Left lung (tissue), 10 donors: ENCODE results near the gene EGLN3. TPM values are rescaled to one million over a fixed set of nuclear protein-coding genes. Genes with fewer than 3 reads are reported as not detected.
"Not testable (repeated sequence)": the region's sequence is repeated elsewhere in the genome, so short reads cannot be mapped to it uniquely, and the experiment has no call there.

Source experiments
- ATAC-seq: fragments of 200-7000 bp; cut with Tn5 transposase; one replicate; pipeline ENCODE4 v1.9.1; 2020; ENCODE audit warnings: moderate library complexity
- DNase-seq, 4 donors: peaks; one replicate each; pipeline ENCODE4 v3.0.0-alpha.2; 2013 to 2020
- H3K27ac ChIP-seq, 2 donors: fragments of 200-600 bp; sonication (generic) in 1 of 2; one replicate each; pipeline versions ENCODE4 v1.5.0 to v1.8.0; 2020 to 2021
- H3K27me3 ChIP-seq, 2 donors: fragments of 200-600 bp; sonication (generic) in 1 of 2; one replicate each; pipeline versions ENCODE4 v1.5.0 to v1.8.0; 2020 to 2021
- H3K36me3 ChIP-seq, 2 donors: fragments of 200-600 bp; sonication (generic) in 1 of 2; one replicate each; pipeline versions ENCODE4 v1.5.0 to v1.8.0; 2020 to 2021
- H3K4me1 ChIP-seq, 2 donors: fragments of 200-600 bp; one replicate each; pipeline ENCODE4 v1.8.0; 2021
- H3K4me3 ChIP-seq, 2 donors: fragments of 200-600 bp; sonication (generic) in 1 of 2; one replicate each; pipeline versions ENCODE4 v1.5.0 to v1.8.0; 2020 to 2021; ENCODE audit warnings: mild to moderate bottlenecking in 1 of 2
- H3K9me3 ChIP-seq, 2 donors: fragments of 200-600 bp; sonication (generic) in 1 of 2; one replicate each; pipeline versions ENCODE4 v1.5.0 to v1.8.0; 2020 to 2021
- intact Hi-C, 2 donors: fragments of 100-400 bp; cut with DNase I; formaldehyde crosslinking; loops; one replicate each; pipeline versions ENCODE4 v1.11.2 to v1.14.2; 2022
- polyA plus RNA-seq, 6 donors: library from polyadenylated mRNA; unstranded; fragments of 120-200 nt; gene quantifications; one replicate each; pipeline ENCODE4 v1.2.1, GENCODE V29; 2013; ENCODE audit not compliant: insufficient read length in 6 of 6
- total RNA-seq, 2 donors: library from RNA; stranded (reverse); fragmentation: NEBNext Ultra II Directional; extraction: Animal tissue kit (Norgen Biotek cat#: 25700); gene quantifications; one replicate each; pipeline ENCODE4 v1.2.1, GENCODE V29; 2021
- TF ChIP-seq, protein P1 (sequence below), 2 donors: fragments of 200-600 bp; sonication (generic) in 1 of 2; IDR thresholded peaks; one replicate each; pipeline versions ENCODE4 v1.5.0 to v1.8.0; 2021; ENCODE audit warnings: antibody characterized with exemption in 2 of 2
- donor health status: DM: no; HTN: yes; CAD: no.
- donor health status: DM: no; HTN: no; CAD: no.

EGLN3 gene
- total and polyA plus RNA-seq, 8 donors, result 1.3 to 99.4 (median 33.9) TPM

DNA sequence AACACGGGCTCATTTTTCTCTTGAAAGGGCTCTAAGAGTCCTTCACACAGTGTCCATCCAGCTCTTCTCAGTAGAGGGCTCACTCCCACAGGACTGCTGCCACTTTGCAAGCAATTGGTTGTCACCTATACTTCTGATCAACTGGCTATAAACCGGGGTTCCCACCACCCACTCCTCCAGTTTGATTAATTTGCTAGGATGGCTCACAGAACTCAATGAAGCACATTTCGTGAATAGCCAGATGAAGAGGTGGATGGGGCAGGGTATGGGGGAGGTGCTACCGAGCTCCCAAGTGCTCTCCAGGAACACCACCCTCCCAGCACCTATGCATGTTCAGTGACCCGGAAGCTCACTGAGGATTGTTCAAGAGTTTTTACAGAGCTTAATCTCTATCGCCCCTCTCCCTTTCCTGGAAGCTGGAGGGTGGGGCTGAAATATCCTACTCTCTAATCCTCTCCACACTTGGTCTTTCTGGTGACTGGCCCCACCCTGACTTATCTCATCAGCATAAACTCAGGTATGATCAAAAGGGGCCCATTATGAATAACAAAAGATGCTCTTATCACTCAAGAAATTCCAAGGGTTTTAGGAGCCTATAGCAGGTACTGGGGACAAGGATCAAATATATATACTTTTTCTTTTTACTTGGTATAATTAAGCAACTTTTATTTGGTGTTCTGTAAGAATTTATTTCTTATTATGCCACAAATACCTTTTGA, 13.9 kb upstream of the EGLN3 start:
- no peak overlapping the region for H3K27ac ChIP-seq
- TF ChIP-seq, protein P1, sequence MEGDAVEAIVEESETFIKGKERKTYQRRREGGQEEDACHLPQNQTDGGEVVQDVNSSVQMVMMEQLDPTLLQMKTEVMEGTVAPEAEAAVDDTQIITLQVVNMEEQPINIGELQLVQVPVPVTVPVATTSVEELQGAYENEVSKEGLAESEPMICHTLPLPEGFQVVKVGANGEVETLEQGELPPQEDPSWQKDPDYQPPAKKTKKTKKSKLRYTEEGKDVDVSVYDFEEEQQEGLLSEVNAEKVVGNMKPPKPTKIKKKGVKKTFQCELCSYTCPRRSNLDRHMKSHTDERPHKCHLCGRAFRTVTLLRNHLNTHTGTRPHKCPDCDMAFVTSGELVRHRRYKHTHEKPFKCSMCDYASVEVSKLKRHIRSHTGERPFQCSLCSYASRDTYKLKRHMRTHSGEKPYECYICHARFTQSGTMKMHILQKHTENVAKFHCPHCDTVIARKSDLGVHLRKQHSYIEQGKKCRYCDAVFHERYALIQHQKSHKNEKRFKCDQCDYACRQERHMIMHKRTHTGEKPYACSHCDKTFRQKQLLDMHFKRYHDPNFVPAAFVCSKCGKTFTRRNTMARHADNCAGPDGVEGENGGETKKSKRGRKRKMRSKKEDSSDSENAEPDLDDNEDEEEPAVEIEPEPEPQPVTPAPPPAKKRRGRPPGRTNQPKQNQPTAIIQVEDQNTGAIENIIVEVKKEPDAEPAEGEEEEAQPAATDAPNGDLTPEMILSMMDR (IDR thresholded peaks at IDR 0.05), result no peak
- H3K4me1 ChIP-seq, result no peaks in the 10 kb centered on the region
- H3K36me3 ChIP-seq, result no peaks in the 10 kb centered on the region
- intact Hi-C loops, result no loop called here
- H3K27me3 ChIP-seq, result peaks cover 0 to 5% of the 10 kb centered on the region in 2 donors
- DNase-seq, result no peak
- no peak overlapping the region for H3K4me3 ChIP-seq
- peaks cover 0 to 2% of the 10 kb centered on the region in 2 donors for H3K9me3 ChIP-seq
- no peak for ATAC-seq

DNA sequence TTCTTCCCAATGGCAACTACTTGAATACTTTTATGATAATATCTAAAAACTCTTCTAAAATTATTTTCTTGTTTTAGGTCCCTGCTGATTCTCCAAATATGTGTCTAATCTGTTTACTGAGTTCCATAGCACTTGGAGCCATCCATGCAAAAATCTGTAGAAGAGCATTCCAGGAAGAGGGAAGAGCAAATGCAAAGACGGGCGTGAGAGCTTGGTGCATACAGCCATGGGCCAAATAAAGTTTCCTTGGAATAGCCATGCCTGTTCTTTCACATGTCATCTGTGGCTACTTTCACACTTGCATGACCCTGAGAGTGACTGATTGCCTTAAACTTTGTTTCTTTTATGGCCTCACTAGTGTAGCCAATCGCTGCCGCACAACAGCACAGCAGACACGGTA, 13.0 kb upstream of the EGLN3 start:
- Histone ChIP-seq H3K9me3 (no peaks in the 10 kb centered on the region), H3K36me3 (no peaks in the 10 kb centered on the region), H3K27ac (no peak overlapping the region), H3K4me3 (no peak overlapping the region), H3K27me3 (peaks cover 0 to 8% of the 10 kb centered on the region in 2 donors), H3K4me1 (no peaks in the 10 kb centered on the region)
- intact Hi-C loops, result no loop called here
- DNase-seq (no peak), ATAC-seq (no peak)
- TF ChIP-seq, protein P1 (IDR thresholded peaks at IDR 0.05), result no peak

DNA sequence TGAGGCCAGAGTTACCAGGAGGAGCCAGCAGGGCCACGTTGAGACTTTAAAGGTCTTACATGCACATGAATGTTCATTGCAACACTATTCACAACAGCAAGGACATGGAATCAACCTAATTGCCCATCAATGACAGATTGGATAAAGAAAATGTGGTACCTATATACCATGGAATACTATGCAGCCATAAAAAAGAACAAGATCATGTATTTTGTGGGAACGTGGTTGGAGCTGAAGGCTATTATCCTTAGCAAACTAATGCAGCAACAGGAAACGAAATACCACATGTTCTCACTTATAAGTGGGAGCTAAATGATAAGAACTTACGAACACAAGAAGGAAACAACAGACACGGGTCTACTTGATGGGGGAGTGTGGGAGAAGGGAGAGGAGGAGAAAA, 11.6 kb upstream of the EGLN3 start:
- H3K36me3 ChIP-seq, H3K27ac ChIP-seq, H3K9me3 ChIP-seq, intact Hi-C loops, H3K27me3 ChIP-seq, H3K4me3 ChIP-seq, ATAC-seq, DNase-seq, H3K4me1 ChIP-seq: not testable (repeated sequence)

DNA sequence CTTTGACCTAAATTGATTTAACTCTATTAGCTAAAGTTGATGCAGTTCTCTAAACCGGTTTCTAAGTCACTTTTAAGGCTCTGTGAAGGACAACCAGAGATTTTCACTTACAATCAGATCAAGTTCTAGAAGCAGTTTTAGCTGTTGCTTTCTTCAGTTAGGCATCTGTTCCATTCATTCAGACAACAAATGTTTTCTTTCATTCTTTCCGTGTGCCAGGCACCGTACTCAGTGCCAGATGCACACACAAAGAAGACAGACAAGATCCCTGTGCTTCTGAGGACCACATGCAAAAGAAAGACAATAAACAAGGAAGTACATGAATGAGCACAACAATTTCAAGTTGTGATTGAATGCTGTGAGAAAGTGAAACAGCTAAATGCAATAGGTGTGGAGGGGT, 11.1 kb upstream of the EGLN3 start:
- H3K27ac ChIP-seq, result no peak overlapping the region
- no peak for ATAC-seq

DNA sequence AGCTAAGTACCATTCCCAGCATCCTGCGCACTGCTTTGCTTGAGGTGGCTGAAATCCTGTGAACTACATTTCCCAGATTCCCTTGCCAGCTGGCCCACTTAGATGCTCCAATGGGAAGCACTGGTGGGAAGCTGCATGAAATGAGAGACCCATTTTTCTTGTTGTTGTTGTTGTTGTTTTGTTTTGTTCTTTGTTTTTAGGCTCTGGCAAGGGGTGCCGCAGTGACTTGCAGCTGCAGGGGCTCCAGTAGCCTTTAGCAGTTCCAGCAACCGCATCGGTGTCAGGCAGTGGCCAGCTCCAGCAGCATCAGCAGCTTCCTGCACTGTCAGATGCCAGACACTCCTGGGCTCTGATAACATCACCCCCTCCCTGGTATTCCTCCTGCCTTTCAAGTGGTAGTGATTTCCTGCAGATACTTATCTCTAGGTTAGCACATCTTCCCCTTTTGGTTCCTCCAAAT, 8.8 kb upstream of the EGLN3 start:
- intact Hi-C loops, result no loop called here
- H3K36me3 ChIP-seq, result no peaks in the 10 kb centered on the region
- no peaks in the 10 kb centered on the region for H3K4me1 ChIP-seq
- no peak overlapping the region for H3K4me3 ChIP-seq
- no peaks in the 10 kb centered on the region for H3K9me3 ChIP-seq
- TF ChIP-seq, protein P1 (IDR thresholded peaks at IDR 0.05), result no peak
- H3K27me3 ChIP-seq, result peaks cover 0 to 9% of the 10 kb centered on the region in 2 donors
- no peak for DNase-seq
- no peak for ATAC-seq
- no peak overlapping the region for H3K27ac ChIP-seq

More for the DNA sequence above, 11.1 kb upstream of the EGLN3 start:
- H3K4me3 ChIP-seq, result no peak overlapping the region
- H3K9me3 ChIP-seq, result no peaks in the 10 kb centered on the region
- DNase-seq, result no peak
- intact Hi-C loops, result no loop called here
- H3K4me1 ChIP-seq, result no peaks in the 10 kb centered on the region
- H3K27me3 ChIP-seq, result peaks cover 0 to 8% of the 10 kb centered on the region in 2 donors
- TF ChIP-seq, protein P1 (IDR thresholded peaks at IDR 0.05), result no peak
- no peaks in the 10 kb centered on the region for H3K36me3 ChIP-seq
